Stimulated activated naive B cell treated with anti-CD40 and anti-IgM and Interleukin-4, amounts not matched to agents 10 μg/mL and 1 μg/mL and 100 μg/mL, for 72 hours (primary cell): Measurements from ENCODE around the gene CAPN1.
"Not testable (repeated sequence)": the region's sequence is repeated elsewhere in the genome, so short reads cannot be mapped to it uniquely, and the experiment has no call there.

Experiments used
- ATAC-seq, 2 donors: fragments of 150-1000 bp; cut with Tn5 transposase; replicated peaks; 2 replicates each; pipeline ENCODE4 v1.10.0; 2021; ENCODE audit warnings: moderate library complexity in 1 of 2
- DNase-seq: peaks from one replicate; pipeline ENCODE4 v3.0.0; 2021
- H3K27ac Mint-ChIP-seq: one replicate; pipeline ENCODE4 v1.8.0; 2022; ENCODE audit warnings: mild to moderate bottlenecking, mixed read lengths
- H3K27me3 Mint-ChIP-seq, 2 donors: one replicate each; pipeline ENCODE4 v1.8.0; 2022; ENCODE audit warnings: mixed read lengths in 2 of 2
- H3K36me3 Mint-ChIP-seq, 2 donors: one replicate each; pipeline ENCODE4 v1.8.0; 2022; ENCODE audit warnings: mixed read lengths in 2 of 2, mild to moderate bottlenecking in 1 of 2
- H3K4me1 Mint-ChIP-seq, 2 donors: one replicate each; pipeline ENCODE4 v1.8.0; 2022; ENCODE audit warnings: mixed read lengths in 2 of 2, mild to moderate bottlenecking in 1 of 2
- H3K4me3 Mint-ChIP-seq, 2 donors: one replicate each; pipeline ENCODE4 v1.8.0; 2022; ENCODE audit warnings: mild to moderate bottlenecking in 2 of 2, mixed read lengths in 2 of 2, moderate library complexity in 1 of 2
- H3K9me3 Mint-ChIP-seq, 2 donors: one replicate each; pipeline ENCODE4 v1.8.0; 2022; ENCODE audit warnings: mixed read lengths in 2 of 2, mild to moderate bottlenecking in 1 of 2

Gene CAPN1

DNA sequence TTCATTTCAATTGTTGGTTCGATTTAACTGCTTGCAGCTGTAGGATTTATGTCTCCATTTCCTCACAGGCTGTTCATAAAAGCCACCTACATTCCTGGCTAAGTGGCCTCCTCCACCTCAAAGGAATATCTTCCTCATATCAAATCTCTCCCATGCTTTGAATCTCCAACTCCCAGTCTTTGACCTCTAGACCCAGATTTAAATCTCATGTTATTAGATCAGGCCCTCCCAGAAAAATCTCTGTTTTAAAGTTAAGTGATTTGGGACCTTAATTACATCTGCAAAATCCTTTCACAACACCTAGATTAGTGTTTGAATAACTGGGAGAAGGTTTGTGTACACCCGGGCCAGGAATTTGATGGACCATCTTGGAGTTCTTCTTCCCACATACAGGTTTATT, 46.2 kb downstream of the CAPN1 start:
- H3K9me3 Mint-ChIP-seq = no peaks in the 10 kb centered on the region
- peaks cover 0 to 4% of the 10 kb centered on the region in 2 donors for H3K27me3 Mint-ChIP-seq
- no peak for DNase-seq
- H3K27ac Mint-ChIP-seq = no peak overlapping the region
- no peaks in the 10 kb centered on the region for H3K36me3 Mint-ChIP-seq
- H3K4me3 Mint-ChIP-seq = no peak overlapping the region
- no peak for ATAC-seq
- peaks cover 13 to 24% of the 10 kb centered on the region in 2 donors for H3K4me1 Mint-ChIP-seq

DNA sequence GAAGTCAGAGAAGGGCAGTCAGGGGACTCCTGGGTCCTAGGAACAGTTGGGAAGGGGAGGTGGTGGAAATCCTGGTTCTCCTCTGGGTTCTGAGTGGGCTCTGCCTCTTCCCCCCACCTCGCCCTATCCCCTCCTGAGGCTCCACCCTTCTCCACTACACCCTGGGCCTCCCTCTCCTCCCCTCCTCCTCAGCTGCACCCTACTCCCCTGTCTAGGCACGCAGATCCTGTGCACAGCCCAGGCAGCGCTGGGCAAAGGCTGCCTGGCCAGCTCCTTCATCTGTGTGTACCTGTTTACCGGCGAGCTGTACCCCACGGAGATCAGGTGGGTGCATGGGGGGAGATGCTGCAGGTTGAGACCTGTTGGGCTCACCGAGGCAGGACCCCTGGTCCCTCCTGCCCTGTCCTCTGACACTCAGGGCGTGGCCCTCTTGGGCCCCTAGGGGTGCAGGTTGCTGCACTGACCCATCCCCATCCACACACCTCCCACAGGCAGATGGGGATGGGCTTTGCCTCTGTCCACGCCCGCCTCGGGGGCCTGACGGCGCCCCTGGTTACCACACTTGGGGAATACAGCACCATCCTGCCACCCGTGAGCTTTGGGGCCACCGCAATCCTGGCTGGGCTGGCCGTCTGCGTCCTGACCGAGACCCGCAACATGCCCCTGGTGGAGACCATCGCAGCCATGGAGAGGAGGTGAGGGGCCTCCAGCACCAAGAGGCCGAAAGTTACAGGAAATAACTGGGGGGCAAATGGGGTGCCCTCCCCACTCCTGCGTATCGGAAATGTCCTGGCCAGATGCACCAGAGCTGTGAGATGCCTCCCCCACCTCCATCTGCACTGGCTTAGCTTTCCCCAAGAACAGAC, 54.7 kb downstream of the CAPN1 start:
- H3K9me3 Mint-ChIP-seq = no peaks in the 10 kb centered on the region

DNA sequence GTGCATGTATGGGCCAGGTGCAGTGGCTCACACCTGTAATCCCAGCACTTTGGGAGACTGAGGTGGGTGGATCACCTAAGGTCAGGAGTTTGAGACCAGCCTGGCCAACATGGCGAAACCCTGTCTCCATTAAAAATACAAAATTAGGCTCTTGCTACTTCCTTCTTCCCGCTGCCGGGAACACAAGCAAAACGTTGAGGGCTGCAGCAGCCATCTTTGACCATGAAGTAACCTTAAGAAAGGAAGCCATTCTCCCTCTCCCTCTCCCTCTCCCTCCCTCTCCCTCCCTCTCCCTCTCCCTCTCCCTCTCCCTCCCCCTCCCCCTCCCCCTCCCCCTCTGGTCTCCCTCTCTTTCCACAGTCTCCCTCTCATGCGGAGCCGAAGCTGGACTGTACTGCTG, 56.6 kb downstream of the CAPN1 start:
- not testable (repeated sequence) for H3K27ac Mint-ChIP-seq, H3K27me3 Mint-ChIP-seq, DNase-seq, H3K36me3 Mint-ChIP-seq, H3K4me3 Mint-ChIP-seq, ATAC-seq, H3K9me3 Mint-ChIP-seq, H3K4me1 Mint-ChIP-seq

More for the DNA sequence above, 54.7 kb downstream of the CAPN1 start:
- no peaks in the 10 kb centered on the region for H3K27me3 Mint-ChIP-seq
- no peak overlapping the region for H3K4me3 Mint-ChIP-seq
- H3K4me1 Mint-ChIP-seq = no peaks in the 10 kb centered on the region
- DNase-seq (no peak), ATAC-seq (no peak)
- H3K36me3 Mint-ChIP-seq = no peaks in the 10 kb centered on the region
- no peak overlapping the region for H3K27ac Mint-ChIP-seq

DNA sequence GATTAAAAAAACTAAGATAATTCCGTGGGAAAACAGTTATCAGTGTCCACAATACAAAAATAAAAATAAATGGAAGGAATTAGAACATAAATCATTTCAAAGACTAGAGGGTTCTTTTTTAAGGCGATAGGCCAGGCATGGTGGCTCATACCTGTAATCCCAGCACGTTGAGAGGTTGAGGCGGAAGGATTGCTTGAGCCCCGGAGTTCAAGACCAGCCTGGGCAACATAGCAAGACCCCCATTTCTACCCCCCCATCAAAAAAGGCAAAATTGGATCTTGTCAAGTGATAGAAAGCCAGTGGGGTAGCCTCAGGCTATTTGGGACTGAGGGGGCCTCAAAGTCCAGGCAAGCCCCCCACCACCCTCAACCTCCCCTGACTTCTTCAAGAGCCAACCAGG, 59.4 kb downstream of the CAPN1 start:
- H3K27ac Mint-ChIP-seq = no peak overlapping the region
- peaks cover 8 to 9% of the 10 kb centered on the region in 2 donors for H3K9me3 Mint-ChIP-seq
- DNase-seq = no peak
- ATAC-seq = no peak
- no peaks in the 10 kb centered on the region for H3K27me3 Mint-ChIP-seq
- no peak overlapping the region for H3K4me3 Mint-ChIP-seq
- peaks cover 0 to 4% of the 10 kb centered on the region in 2 donors for H3K36me3 Mint-ChIP-seq
- no peaks in the 10 kb centered on the region for H3K4me1 Mint-ChIP-seq

DNA sequence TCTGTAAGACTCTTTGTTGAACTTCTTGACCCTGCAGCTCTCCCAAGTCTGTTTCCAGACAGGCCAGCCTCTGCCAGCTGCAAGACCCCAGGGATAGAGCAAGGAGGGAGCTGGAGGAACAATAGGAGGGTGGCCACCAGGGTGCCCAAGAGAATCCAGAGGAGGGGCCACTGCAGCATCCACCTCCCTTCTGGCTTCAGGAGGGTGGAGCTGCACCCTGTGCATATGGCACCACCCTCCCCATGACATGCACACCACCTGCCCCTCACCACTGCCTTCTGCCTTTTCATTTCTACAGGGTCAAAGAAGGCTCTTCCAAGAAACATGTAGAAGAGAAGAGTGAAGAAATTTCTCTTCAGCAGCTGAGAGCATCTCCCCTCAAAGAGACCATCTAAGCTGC, 60.0 kb downstream of the CAPN1 start:
- H3K36me3 Mint-ChIP-seq = peaks cover 0 to 4% of the 10 kb centered on the region in 2 donors
- H3K4me3 Mint-ChIP-seq = no peak overlapping the region
- DNase-seq (no peak), ATAC-seq (no peak)
- H3K27me3 Mint-ChIP-seq = no peaks in the 10 kb centered on the region
- H3K4me1 Mint-ChIP-seq = no peaks in the 10 kb centered on the region
- H3K9me3 Mint-ChIP-seq = peaks cover 8 to 9% of the 10 kb centered on the region in 2 donors
- H3K27ac Mint-ChIP-seq = no peak overlapping the region

DNA sequence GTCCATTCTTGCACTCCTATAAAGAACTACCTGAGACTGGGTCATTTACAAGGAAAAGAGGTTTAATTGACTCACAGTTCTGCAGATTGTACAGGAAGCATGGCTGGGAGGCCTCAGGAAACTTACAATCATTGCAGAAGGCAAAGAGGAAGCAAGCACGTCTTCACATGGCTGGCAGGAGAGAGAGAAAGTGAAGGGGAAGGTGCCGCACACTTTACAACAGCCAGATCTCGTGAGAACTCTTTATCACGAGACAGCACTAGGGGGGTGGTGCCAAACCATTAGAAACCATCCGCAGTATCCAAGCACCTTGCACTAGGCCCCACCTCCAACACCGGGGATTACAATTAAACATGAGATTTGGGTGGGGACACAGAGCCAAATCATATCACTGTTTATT, 60.7 kb downstream of the CAPN1 start:
- no peaks in the 10 kb centered on the region for H3K27me3 Mint-ChIP-seq
- no peak for DNase-seq
- ATAC-seq = no peak
- H3K36me3 Mint-ChIP-seq = peaks cover 0 to 4% of the 10 kb centered on the region in 2 donors
- no peak overlapping the region for H3K27ac Mint-ChIP-seq
- no peak overlapping the region for H3K4me3 Mint-ChIP-seq
- H3K4me1 Mint-ChIP-seq = no peaks in the 10 kb centered on the region
- peaks cover 8 to 9% of the 10 kb centered on the region in 2 donors for H3K9me3 Mint-ChIP-seq

DNA sequence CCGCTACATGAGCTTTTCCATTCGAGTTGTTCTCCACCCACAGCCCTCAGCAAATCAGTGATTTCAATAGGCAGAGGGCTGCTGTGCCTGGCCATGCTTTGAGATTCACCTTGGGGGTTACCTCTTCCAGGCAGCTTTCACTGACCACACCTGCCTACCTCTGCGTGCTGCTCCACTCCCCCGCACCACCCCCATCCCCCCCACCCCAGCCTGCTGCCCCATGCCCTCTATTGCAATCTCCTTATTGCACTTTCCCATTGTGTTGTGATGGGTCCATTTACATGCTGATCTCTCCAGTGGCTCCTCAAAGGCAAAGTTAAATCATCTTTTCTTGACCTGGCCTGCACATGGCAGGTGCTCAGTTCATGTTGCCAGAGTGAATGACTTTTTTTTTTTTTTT, 62.1 kb downstream of the CAPN1 start:
- peaks cover 0 to 4% of the 10 kb centered on the region in 2 donors for H3K36me3 Mint-ChIP-seq
- H3K9me3 Mint-ChIP-seq = peaks cover 8 to 9% of the 10 kb centered on the region in 2 donors
- ATAC-seq = no peak
- no peak overlapping the region for H3K4me3 Mint-ChIP-seq
- no peaks in the 10 kb centered on the region for H3K27me3 Mint-ChIP-seq
- H3K27ac Mint-ChIP-seq = no peak overlapping the region
- no peak for DNase-seq
- H3K4me1 Mint-ChIP-seq = no peaks in the 10 kb centered on the region

DNA sequence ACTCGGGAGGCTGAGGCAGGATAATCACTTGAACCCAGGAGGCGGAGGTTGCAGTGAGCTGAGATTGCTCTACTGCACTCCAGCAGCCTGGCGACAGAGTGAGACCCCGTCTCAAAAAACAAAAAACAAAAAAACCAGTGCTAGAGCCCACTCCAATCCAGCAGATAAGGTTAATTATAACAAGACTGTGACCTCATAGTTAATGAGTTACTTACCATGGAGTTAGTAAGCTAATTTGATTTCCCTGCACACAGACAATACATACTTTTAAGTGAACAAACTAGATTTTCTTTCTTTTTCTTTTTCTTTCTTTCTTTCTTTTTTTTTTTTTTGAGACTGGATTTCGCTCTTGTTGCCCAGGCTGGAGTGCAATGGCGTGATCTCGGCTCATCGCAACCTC, 63.3 kb downstream of the CAPN1 start:
- not testable (repeated sequence) for ATAC-seq, H3K27ac Mint-ChIP-seq, H3K9me3 Mint-ChIP-seq, H3K4me3 Mint-ChIP-seq, H3K36me3 Mint-ChIP-seq, DNase-seq, H3K4me1 Mint-ChIP-seq, H3K27me3 Mint-ChIP-seq

DNA sequence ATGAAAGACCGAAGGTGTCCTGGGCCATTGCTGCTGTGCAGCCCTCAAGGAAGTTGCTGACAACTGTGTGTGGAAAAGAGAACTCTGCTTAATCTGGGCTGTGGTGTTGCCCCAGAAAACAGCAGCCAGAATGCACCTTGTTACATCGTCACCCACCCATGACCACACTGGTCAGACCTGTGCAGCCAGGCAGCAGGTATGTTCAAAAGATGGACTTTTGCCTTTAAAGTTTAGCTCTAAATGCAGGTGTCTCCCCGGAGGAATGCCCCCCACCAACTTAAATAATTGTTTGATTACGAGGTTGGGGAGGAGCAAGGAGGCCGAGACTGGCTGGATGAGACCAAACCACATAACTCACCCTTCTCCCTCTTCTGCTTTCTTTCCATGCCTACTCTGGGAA, 64.8 kb downstream of the CAPN1 start:
- DNase-seq (no peak), ATAC-seq (no peak)
- Mint-ChIP-seq H3K4me1 (no peaks in the 10 kb centered on the region), H3K36me3 (peaks cover 0 to 4% of the 10 kb centered on the region in 2 donors), H3K27ac (no peak overlapping the region), H3K27me3 (no peaks in the 10 kb centered on the region), H3K4me3 (no peak overlapping the region), H3K9me3 (peaks cover 8 to 9% of the 10 kb centered on the region in 2 donors)

DNA sequence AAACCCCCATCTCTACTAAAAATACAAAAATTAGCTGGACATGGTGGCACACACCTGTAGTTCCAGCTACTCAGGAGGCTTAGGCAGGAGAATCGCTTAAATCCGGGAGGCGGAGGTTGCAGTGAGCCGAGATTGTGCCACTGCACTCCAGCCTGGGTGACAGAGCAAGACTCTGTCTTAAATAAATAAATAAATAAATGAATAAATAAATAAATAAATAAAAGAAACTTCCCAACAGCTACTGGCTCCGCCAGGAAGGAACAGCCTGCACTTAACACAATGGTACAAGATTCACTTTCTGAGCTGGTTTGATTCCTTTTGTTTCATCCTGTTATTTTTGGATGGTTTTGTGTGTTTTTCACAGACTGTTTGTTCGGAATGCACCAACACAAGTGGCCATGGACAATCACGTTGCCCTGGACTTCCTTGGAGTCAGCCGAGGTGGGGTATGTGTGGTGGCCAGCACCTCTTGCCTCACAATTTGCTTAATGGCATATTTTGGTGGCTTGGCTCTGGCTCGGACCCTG, 66.5 kb downstream of the CAPN1 start:
- ATAC-seq, H3K4me1 Mint-ChIP-seq, H3K9me3 Mint-ChIP-seq, H3K27me3 Mint-ChIP-seq, DNase-seq, H3K36me3 Mint-ChIP-seq, H3K27ac Mint-ChIP-seq, H3K4me3 Mint-ChIP-seq: not testable (repeated sequence)

DNA sequence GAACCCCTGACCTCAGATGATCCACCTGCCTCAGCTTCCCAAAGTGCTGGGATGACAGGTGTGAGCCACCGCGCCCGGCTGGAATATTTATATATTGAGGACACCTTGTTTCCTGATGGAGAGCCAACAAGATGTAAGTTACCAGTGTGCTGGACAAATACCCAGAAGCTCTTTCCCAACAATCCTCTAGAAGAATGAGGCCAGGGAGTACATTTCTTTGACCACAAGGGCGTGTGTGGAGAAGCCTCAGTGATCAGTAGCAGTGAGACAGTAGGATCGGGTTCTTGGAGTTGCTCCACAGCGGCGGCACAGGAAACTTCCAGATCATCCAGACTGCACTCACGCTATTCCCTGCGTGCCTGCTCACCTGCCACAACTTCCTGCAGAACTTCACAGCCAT, 69.7 kb downstream of the CAPN1 start:
- no peaks in the 10 kb centered on the region for H3K4me1 Mint-ChIP-seq
- ATAC-seq (no peak), DNase-seq (no peak)
- H3K27ac Mint-ChIP-seq = no peak overlapping the region
- no peak overlapping the region for H3K4me3 Mint-ChIP-seq
- H3K36me3 Mint-ChIP-seq = no peaks in the 10 kb centered on the region
- peaks cover 0 to 7% of the 10 kb centered on the region in 2 donors for H3K27me3 Mint-ChIP-seq
- no peaks in the 10 kb centered on the region for H3K9me3 Mint-ChIP-seq

DNA sequence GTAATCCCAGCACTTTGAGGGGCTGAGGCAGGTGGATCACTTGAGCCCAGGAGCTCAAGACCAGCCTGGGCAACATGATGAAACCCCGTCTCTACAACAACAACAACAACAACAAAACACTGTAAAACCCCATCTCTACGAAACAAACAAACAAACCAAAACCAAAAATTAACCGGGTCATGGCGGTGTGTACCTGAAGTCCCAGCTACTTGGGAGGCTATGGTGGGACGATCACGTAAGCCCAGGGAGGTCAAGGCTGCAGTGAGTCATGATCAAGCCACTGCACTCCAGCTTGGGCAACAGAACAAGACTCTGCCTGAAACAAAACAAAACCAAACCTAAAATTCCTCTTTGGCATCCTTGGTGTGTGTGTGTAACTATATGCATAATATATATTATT, 73.0 kb downstream of the CAPN1 start:
- DNase-seq = no peak
- H3K9me3 Mint-ChIP-seq = no peaks in the 10 kb centered on the region
- H3K27ac Mint-ChIP-seq = no peak overlapping the region
- no peaks in the 10 kb centered on the region for H3K36me3 Mint-ChIP-seq
- H3K27me3 Mint-ChIP-seq = peaks cover 0 to 7% of the 10 kb centered on the region in 2 donors
- H3K4me3 Mint-ChIP-seq = no peak overlapping the region
- ATAC-seq = no peak
- no peaks in the 10 kb centered on the region for H3K4me1 Mint-ChIP-seq

DNA sequence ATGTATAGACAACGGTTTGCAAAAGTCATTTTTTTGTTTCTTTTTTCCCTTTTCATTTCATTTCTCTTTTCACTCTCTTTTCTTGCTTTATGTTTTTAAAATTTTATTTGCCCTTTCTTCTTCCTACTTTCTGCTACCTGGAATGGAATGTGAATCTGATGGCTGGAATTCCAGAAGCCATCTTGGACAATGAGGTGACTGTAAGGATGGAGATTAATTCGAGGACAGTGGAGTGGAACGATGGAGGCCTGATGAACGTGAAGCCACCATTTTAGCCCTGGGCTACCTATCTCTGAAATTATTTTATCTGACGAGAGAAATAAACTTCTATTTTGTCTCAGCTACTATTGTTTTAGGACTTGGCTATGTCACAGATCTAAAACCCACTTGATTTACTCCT, 77.3 kb downstream of the CAPN1 start:
- Mint-ChIP-seq H3K4me3 (no peak overlapping the region), H3K27ac (no peak overlapping the region), H3K36me3 (peaks cover 2 to 6% of the 10 kb centered on the region in 2 donors), H3K4me1 (peaks cover 14 to 20% of the 10 kb centered on the region in 2 donors), H3K9me3 (no peaks in the 10 kb centered on the region), H3K27me3 (peaks cover 0 to 1% of the 10 kb centered on the region in 2 donors)
- ATAC-seq = no peak
- DNase-seq = no peak

DNA sequence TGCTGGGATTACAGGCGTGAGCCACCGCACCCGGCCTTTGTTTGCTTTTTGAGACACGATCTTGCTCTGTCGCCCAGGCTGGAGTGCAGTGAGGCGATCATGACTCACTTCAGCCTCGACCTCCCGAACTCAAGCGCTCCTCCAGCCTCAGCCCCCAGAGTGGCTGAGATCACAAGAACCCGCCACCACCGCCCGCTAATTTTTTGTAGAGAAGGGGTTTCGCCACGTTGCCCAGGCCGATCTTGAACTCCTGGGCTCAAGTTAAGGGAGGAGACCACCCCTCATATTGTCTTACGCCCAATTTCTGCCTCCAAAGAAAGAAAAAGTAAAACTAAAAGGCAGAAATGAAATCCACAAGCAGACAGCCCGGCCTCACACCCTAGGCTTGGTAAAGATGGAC, 78.6 kb downstream of the CAPN1 start:
- DNase-seq (no peak), ATAC-seq (no peak)
- no peak overlapping the region for H3K4me3 Mint-ChIP-seq
- H3K9me3 Mint-ChIP-seq = no peaks in the 10 kb centered on the region
- H3K36me3 Mint-ChIP-seq = peaks cover 8 to 16% of the 10 kb centered on the region in 2 donors
- no peak overlapping the region for H3K27ac Mint-ChIP-seq
- peaks cover 21 to 28% of the 10 kb centered on the region in 2 donors for H3K4me1 Mint-ChIP-seq
- H3K27me3 Mint-ChIP-seq = no peaks in the 10 kb centered on the region
